ENCODE results near the gene ARID3C. TPM values are rescaled to one million over a fixed set of nuclear protein-coding genes. Genes with fewer than 3 reads are reported as not detected.
A peak's percentile ranks its signal among the peaks of the same experiment; 100 is the strongest.

Gene ARID3C
- total RNA-seq, 1 donor, result 0.09 TPM

DNA sequence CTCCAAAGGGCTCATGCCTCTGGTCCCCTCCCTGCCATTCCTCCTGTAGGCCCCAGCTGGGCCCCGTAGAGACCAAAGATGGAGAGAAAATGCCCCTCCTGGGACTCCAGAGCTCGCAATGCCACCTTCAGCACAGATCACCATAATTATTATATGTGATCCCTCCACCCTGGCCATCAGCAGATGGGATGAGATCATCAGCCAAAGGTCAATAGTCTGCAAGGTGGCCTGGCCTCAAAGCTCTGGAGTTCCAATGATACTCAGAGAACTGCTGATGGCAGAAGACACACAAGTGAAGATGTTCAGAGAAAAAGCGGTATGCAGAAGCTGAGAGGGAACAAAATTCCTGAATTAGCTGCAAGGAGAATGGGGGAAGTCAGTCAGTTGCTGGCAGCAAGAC is 22.0 kb downstream of the ARID3C start:
- no peak for DNase-seq (ENCODE audit: low read depth)
- TF ChIP-seq CTCF (IDR thresholded peaks at IDR 0.05; ENCODE audit: insufficient read depth, low read length), result no peak

DNA sequence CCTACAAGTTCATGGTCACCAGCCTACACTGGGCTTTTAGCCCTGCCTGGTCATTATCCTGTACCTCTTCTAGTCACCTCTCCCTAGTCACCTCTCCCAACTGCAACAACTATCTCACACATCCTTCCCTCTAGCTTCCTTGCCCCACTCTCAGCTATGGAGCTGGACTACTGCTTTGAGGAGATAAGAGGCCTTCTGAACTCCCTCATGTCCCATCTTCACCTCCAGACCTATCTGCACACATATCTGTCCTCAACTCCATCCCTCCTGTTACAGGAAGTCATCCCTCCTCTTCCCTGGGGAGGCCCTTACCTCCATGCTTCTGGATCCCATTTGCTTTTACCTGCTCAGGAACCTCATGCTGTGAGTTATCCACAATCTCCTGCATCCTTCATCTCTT is 22.7 kb downstream of the ARID3C start:
- no peak for TF ChIP-seq CTCF (IDR thresholded peaks at IDR 0.05; ENCODE audit: insufficient read depth, low read length)
- no peak for DNase-seq (ENCODE audit: low read depth)

More for the DNA sequence above, 22.0 kb downstream of the ARID3C start:
- no peak overlapping the region for H3K4me3 ChIP-seq (ENCODE audit: low read depth, low read length)

GRCh38 chr9:34603610-34604231 is 25.1 kb downstream of the ARID3C start:
- peak; percentile 93 for TF ChIP-seq CTCF (IDR thresholded peaks at IDR 0.05; ENCODE audit: insufficient read depth, low read length)
- DNase-seq (ENCODE audit: low read depth), result peak; percentile 76

More for the DNA sequence above, 22.7 kb downstream of the ARID3C start:
- no peak overlapping the region for H3K4me3 ChIP-seq (ENCODE audit: low read depth, low read length)

GRCh38 chr9:34601937-34602573 is 26.8 kb downstream of the ARID3C start:
- H3K4me3 ChIP-seq (ENCODE audit: low read depth, low read length), result no peak overlapping the region
- no peak for DNase-seq (ENCODE audit: low read depth)
- TF ChIP-seq CTCF (IDR thresholded peaks at IDR 0.05; ENCODE audit: insufficient read depth, low read length), result no peak

More at GRCh38 chr9:34603610-34604231, 25.1 kb downstream of the ARID3C start:
- H3K4me3 ChIP-seq (ENCODE audit: low read depth, low read length), result no peak overlapping the region

DNA sequence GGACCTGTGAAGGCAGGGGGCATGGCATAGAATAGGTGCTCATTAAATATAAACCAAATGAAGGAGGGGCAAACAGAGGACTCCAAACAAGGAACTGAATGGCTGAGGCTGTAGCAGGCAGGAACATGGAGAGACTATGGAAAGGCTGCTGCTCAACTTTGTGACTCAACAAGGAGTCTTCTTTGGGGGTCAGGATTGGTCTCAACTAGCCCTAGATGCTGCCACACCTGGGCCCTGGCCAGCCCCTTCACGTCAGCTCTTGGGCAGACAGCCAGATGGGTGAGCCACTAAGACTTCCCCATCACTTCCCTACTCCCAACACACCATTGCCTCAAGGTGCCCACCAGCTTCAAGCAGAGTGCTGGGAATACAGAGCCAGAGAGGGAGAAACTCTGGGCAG is 28.0 kb downstream of the ARID3C start:
- no peak for TF ChIP-seq CTCF (IDR thresholded peaks at IDR 0.05; ENCODE audit: insufficient read depth, low read length)
- DNase-seq (ENCODE audit: low read depth), result no peak

DNA sequence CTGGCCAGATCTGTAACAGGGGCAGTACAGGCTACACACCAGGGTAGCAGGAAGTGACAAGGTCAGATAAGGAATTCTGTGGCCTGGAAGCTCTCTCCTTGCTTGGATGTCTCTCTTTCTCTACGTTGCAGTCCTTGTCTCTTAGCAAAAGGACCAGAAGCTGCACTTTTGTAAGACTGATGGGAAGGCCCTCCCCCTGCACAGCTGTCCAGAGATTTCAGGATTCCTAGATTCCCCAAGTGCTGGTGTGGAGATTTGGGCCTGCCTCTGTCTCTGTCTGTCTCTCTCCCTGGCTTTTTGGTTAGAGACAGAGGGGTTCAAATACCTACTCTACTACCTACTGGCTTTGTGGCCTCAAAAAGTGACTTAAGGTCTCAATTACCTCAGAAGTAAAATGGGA is 29.3 kb downstream of the ARID3C start:
- no peak for TF ChIP-seq CTCF (IDR thresholded peaks at IDR 0.05; ENCODE audit: insufficient read depth, low read length)
- no peak for DNase-seq (ENCODE audit: low read depth)
- no peak overlapping the region for H3K4me3 ChIP-seq (ENCODE audit: low read depth, low read length)

More for the DNA sequence above, 28.0 kb downstream of the ARID3C start:
- H3K4me3 ChIP-seq (ENCODE audit: low read depth, low read length), result no peak overlapping the region
